Peyer's patch (tissue), 4 donors: ENCODE data around the gene SHOX. TPM values are rescaled to one million over a fixed set of nuclear protein-coding genes. Genes with fewer than 3 reads are reported as not detected.

Source experiments
- DNase-seq, 3 donors: peaks; one replicate each; pipeline ENCODE4 v3.0.0-alpha.2; 2017 to 2019
- H3K27ac ChIP-seq, 4 donors: fragments of 200-600 bp; sonication (generic); one replicate each; pipeline ENCODE4 v1.5.1; 2016 to 2019
- H3K27me3 ChIP-seq, 2 donors: fragments of 200-600 bp; sonication (generic); one replicate each; pipeline ENCODE4 v1.5.1; 2019
- H3K36me3 ChIP-seq, 3 donors: fragments of 200-600 bp; sonication (generic); one replicate each; pipeline ENCODE4 v1.5.1; 2016 to 2019
- H3K4me1 ChIP-seq, 4 donors: fragments of 200-600 bp; sonication (generic); one replicate each; pipeline ENCODE4 v1.5.1; 2016 to 2019
- H3K4me3 ChIP-seq, 4 donors: fragments of 200-600 bp; sonication (generic); 1 replicate in 3 of 4; 2 replicates in 1 of 4; pipeline ENCODE4 v1.5.1; 2016 to 2019; ENCODE audit warnings: mild to moderate bottlenecking in 1 of 4
- H3K9me3 ChIP-seq, 4 donors: fragments of 200-600 bp; sonication (generic); one replicate each; pipeline ENCODE4 v1.5.1; 2016 to 2019; ENCODE audit warnings: mild to moderate bottlenecking in 1 of 4
- POLR2A ChIP-seq, 2 donors: fragments of 450-650 bp; IDR thresholded peaks; one replicate each; pipeline ENCODE4 v1.5.1; 2017; ENCODE audit warnings: antibody characterized with exemption in 2 of 2, mild to moderate bottlenecking in 2 of 2, moderate library complexity in 2 of 2
- total RNA-seq, 4 donors: library from RNA; depleted of rRNA; stranded (reverse); fragments of >200 nt; gene quantifications; one replicate each; pipeline ENCODE4 v1.1.0, GENCODE V29; 2016
- TF ChIP-seq, protein P1 (sequence below), 6 experiments: fragments of 450-650 bp in 4 of 6; fragments of 200-600 bp in 2 of 6; sonication (generic) in 1 of 6; IDR thresholded peaks; one replicate each; pipeline ENCODE4 v1.5.1; 2017 to 2019; ENCODE audit warnings: antibody characterized with exemption in 6 of 6, mild to moderate bottlenecking in 3 of 6, moderate library complexity in 1 of 6

The SHOX gene
- total RNA-seq, 4 donors from 2014 or later: not detected

DNA sequence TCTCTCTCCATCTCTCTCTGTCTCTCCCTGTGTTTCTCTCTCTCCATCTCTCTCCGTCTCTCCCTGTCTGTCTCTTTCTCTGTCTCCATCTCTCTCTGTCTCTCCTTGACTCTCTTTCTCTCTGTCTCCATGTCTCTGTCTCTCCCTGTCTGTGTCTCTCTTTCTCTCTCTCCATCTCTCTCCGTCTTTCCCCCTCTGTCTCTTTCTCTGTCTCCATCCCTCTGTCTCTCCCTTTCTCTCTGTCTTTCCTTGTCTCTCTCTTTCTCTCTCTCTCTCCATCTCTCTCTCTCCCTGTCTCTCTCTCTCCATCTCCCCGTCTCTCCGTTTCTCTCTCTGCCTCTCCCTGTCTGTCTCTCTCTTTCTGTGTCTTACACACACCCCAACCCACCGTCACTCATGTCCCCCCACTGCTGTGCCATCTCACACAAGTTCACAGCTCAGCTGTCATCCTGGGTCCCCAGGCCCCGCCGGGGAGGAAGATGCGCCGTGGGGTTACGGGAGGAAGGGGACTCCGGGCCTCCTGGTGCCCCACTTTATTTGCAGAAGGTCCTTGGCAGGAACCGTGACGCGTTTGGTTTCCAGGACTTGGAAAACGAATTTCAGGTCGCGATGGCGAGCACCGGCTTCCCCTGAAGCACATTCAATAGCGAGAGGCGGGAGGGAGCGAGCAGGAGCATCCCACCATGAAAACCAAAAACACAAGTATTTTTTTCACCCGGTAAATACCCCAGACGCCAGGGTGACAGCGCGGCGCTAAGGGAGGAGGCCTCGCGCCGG, 1.2 kb upstream of the SHOX start:
- peak in 1 of 3 donors; percentile 19 for DNase-seq
- no peaks in the 10 kb centered on the region for H3K9me3 ChIP-seq
- H3K27me3 ChIP-seq: peaks cover 0 to 36% of the 10 kb centered on the region in 2 donors
- H3K36me3 ChIP-seq: no peaks in the 10 kb centered on the region
- no peak for TF ChIP-seq POLR2A (IDR thresholded peaks at IDR 0.05)
- TF ChIP-seq, protein P1, sequence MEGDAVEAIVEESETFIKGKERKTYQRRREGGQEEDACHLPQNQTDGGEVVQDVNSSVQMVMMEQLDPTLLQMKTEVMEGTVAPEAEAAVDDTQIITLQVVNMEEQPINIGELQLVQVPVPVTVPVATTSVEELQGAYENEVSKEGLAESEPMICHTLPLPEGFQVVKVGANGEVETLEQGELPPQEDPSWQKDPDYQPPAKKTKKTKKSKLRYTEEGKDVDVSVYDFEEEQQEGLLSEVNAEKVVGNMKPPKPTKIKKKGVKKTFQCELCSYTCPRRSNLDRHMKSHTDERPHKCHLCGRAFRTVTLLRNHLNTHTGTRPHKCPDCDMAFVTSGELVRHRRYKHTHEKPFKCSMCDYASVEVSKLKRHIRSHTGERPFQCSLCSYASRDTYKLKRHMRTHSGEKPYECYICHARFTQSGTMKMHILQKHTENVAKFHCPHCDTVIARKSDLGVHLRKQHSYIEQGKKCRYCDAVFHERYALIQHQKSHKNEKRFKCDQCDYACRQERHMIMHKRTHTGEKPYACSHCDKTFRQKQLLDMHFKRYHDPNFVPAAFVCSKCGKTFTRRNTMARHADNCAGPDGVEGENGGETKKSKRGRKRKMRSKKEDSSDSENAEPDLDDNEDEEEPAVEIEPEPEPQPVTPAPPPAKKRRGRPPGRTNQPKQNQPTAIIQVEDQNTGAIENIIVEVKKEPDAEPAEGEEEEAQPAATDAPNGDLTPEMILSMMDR (IDR thresholded peaks at IDR 0.05): no peak
- H3K4me3 ChIP-seq: no peak overlapping the region
- peaks cover 0 to under 1% (median 0%) of the 10 kb centered on the region in 4 donors for H3K4me1 ChIP-seq
- no peak overlapping the region for H3K27ac ChIP-seq

DNA sequence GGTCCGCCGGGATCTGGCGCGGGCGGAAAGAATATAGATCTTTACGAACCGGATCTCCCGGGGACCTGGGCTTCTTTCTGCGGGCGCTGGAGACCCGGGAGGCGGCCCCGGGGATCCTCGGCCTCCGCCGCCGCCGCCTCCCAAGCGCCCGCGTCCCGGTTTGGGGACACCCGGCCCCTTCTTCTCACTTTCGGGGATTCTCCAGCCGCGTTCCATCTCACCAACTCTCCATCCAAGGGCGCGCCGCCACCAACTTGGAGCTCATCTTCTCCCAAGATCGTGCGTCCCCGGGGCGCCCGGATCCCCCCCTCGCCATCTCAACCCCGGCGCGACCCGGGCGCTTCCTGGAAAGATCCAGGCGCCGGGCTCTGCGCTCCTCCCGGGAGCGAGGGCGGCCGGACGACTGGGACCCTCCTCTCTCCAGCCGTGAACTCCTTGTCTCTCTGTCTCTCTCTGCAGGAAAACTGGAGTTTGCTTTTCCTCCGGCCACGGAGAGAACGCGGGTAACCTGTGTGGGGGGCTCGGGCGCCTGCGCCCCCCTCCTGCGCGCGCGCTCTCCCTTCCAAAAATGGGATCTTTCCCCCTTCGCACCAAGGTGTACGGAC, 482 bp upstream of the SHOX start:
- Histone ChIP-seq H3K27ac (no peak overlapping the region), H3K9me3 (no peaks in the 10 kb centered on the region), H3K27me3 (peaks cover 0 to 43% of the 10 kb centered on the region in 2 donors), H3K4me1 (no peaks in the 10 kb centered on the region), H3K36me3 (no peaks in the 10 kb centered on the region), H3K4me3 (no peak overlapping the region)
- DNase-seq: peak in 1 of 3 donors; percentile 30
- TF ChIP-seq POLR2A (IDR thresholded peaks at IDR 0.05): no peak
- TF ChIP-seq, protein P1 (IDR thresholded peaks at IDR 0.05): no peak

DNA sequence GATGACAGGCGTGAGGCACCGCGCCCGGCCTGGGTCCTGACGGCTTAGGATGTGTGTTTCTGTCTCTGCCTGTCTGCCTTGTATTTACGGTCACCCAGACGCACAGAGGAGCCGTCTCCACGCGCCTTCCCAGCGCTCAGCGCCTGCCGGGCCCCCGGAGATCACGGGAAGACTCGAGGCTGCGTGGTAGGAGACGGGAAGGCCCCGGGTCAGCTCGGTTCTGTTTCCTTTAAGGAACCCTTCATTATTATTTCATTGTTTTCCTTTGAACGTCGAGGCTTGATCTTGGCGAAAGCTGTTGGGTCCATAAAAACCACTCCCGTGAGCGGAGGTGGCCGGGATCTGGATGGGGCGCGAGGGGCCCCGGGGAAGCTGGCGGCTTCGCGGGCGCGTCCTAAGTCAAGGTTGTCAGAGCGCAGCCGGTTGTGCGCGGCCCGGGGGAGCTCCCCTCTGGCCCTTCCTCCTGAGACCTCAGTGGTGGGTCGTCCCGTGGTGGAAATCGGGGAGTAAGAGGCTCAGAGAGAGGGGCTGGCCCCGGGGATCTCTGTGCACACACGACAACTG, 1.3 kb downstream of the SHOX start:
- Histone ChIP-seq H3K4me3 (no peak overlapping the region), H3K9me3 (no peaks in the 10 kb centered on the region), H3K27ac (no peak overlapping the region), H3K27me3 (peaks cover 0 to 48% of the 10 kb centered on the region in 2 donors), H3K36me3 (no peaks in the 10 kb centered on the region), H3K4me1 (no peaks in the 10 kb centered on the region)
- TF ChIP-seq POLR2A (IDR thresholded peaks at IDR 0.05): no peak
- TF ChIP-seq, protein P1 (IDR thresholded peaks at IDR 0.05): no peak
- DNase-seq: no peak

DNA sequence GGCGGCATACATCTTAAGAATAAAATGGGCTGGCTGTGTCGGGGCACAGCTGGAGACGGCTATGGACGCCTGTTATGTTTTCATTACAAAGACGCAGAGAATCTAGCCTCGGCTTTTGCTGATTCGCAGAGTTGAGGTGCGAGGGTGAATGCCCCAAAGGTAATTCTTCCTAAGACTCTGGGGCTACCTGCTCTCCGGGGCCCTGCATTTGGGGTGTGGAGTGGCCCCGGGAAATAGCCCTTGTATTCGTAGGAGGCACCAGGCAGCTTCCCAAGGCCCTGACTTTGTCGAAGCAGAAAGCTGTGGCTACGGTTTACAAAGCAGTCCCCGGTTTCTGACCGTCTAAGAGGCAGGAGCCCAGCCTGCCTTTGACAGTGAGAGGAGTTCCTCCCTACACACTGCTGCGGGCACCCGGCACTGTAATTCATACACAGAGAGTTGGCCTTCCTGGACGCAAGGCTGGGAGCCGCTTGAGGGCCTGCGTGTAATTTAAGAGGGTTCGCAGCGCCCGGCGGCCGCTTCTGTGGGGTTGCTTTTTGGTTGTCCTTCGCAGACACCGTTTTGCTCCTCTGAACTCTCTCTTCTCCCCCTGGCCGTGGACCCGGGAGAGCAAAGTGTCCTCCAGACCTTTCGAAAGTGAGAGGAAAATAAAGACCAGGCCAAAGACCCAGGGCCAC, 1.9 kb downstream of the SHOX start:
- no peak for DNase-seq
- no peak overlapping the region for H3K4me3 ChIP-seq
- H3K36me3 ChIP-seq: no peaks in the 10 kb centered on the region
- H3K27me3 ChIP-seq: peaks cover 0 to 54% of the 10 kb centered on the region in 2 donors
- H3K9me3 ChIP-seq: no peaks in the 10 kb centered on the region
- no peaks in the 10 kb centered on the region for H3K4me1 ChIP-seq
- no peak overlapping the region for H3K27ac ChIP-seq
- TF ChIP-seq POLR2A (IDR thresholded peaks at IDR 0.05): no peak
- TF ChIP-seq, protein P1 (IDR thresholded peaks at IDR 0.05): no peak

DNA sequence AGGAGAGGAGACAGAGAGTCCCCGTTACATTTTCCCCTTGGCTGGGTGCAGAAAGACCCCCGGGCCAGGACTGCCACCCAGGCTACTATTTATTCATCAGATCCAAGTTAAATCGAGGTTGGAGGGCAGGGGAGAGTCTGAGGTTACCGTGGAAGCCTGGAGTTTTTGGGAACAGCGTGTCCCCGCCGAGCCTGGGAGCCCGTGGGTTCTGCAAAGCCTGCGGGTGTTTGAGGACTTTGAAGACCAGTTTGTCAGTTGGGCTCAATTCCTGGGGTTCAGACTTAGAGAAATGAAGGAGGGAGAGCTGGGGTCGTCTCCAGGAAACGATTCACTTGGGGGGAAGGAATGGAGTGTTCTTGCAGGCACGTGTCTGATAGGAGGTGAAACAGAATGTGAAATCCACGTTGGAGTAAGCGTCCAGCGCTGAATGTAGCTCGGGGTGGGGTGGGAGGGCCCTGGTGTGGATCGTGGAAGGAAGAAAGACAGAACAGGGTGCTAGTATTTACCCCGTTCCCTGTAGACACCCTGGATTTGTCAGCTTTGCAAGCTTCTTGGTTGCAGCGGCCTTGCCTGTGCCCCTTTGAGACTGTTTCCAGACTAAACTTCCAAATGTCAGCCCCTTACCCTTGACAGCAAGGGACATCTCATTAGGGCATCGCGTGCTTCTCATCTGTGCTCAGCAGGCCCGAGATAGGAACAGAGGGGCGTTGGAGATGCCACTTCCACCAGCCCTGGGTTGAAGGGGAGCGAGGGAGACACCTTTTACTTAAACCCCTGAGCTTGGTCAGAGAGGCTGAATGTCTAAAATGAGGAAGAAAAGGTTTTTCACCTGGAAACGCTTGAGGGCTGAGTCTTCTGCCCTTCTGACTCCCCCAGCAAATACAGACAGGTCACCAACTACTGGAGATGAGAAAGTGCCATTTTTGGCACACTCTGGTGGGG, 2.7 kb downstream of the SHOX start:
- no peaks in the 10 kb centered on the region for H3K36me3 ChIP-seq
- H3K27ac ChIP-seq: no peak overlapping the region
- H3K4me3 ChIP-seq: no peak overlapping the region
- DNase-seq: no peak
- H3K9me3 ChIP-seq: no peaks in the 10 kb centered on the region
- peaks cover 0 to 55% of the 10 kb centered on the region in 2 donors for H3K27me3 ChIP-seq
- TF ChIP-seq, protein P1 (IDR thresholded peaks at IDR 0.05): no peak
- TF ChIP-seq POLR2A (IDR thresholded peaks at IDR 0.05): no peak
- H3K4me1 ChIP-seq: peaks cover 0 to 1% (median 0%) of the 10 kb centered on the region in 4 donors
